ENCODE measurements around the gene DPP10.

Gene DPP10

GRCh38 chr2:115297056-115297455 lies 854.6 kb downstream of the DPP10 start:
- H3K4me1 ChIP-seq (ENCODE audit: insufficient read depth, low read length, poor library complexity, severe bottlenecking) = no peaks in the 10 kb centered on the region
- no peaks in the 10 kb centered on the region for H3K27me3 ChIP-seq (ENCODE audit: insufficient read depth, low read length, poor library complexity, severe bottlenecking)
- 0 out of 2 replicates have a peak, but pooled peaks cover 2% of the 10 kb centered on the region for H3K9me3 ChIP-seq (ENCODE audit: insufficient read depth, low read depth, low read length)
- no peak overlapping the region for H3K4me2 ChIP-seq (ENCODE audit: low read depth, low read length, poor library complexity, severe bottlenecking)
- no peaks in the 10 kb centered on the region for H3F3A ChIP-seq (ENCODE audit: low read depth)
- H4K20me1 ChIP-seq (ENCODE audit: insufficient read depth, low read length, poor library complexity, severe bottlenecking) = no peaks in the 10 kb centered on the region
- H3K9me2 ChIP-seq (replicated peaks; ENCODE audit: low read depth, low read length) = no peaks in the 10 kb centered on the region
- H2AFZ ChIP-seq (ENCODE audit: low read length) = no peak overlapping the region
- TF ChIP-seq CTCF (conservative IDR thresholded peaks at IDR 0.05; ENCODE audit: low read length) = no peak
- no peak for TF ChIP-seq EZH2phosphoT487 (IDR thresholded peaks at IDR 0.05; ENCODE audit: borderline replicate concordance)
- no peak overlapping the region for H3K9ac ChIP-seq (ENCODE audit: low read depth, low read length, poor library complexity, severe bottlenecking)
- no peaks in the 10 kb centered on the region for H3K36me3 ChIP-seq (ENCODE audit: insufficient read depth, low read length)
- no peaks in the 10 kb centered on the region for H3K79me2 ChIP-seq (ENCODE audit: insufficient read depth, low read length)
- no peak overlapping the region for H3K4me3 ChIP-seq (ENCODE audit: low read length, poor library complexity, severe bottlenecking)

- Histone ChIP-seq H3F3A (ENCODE audit: low read depth) (no peaks in the 10 kb centered on the region), H3K4me3 (ENCODE audit: low read length, poor library complexity, severe bottlenecking) (no peak overlapping the region), H3K4me1 (ENCODE audit: insufficient read depth, low read length, poor library complexity, severe bottlenecking) (no peaks in the 10 kb centered on the region), H3K9me3 (ENCODE audit: insufficient read depth, low read depth, low read length) (0 out of 2 replicates have a peak, but pooled peaks cover 2% of the 10 kb centered on the region), H2AFZ (ENCODE audit: low read length) (no peak overlapping the region), H3K9me2 (replicated peaks; ENCODE audit: low read depth, low read length) (no peaks in the 10 kb centered on the region), H3K27me3 (ENCODE audit: insufficient read depth, low read length, poor library complexity, severe bottlenecking) (no peaks in the 10 kb centered on the region), H3K4me2 (ENCODE audit: low read depth, low read length, poor library complexity, severe bottlenecking) (no peak overlapping the region), H3K79me2 (ENCODE audit: insufficient read depth, low read length) (no peaks in the 10 kb centered on the region), H3K9ac (ENCODE audit: low read depth, low read length, poor library complexity, severe bottlenecking) (no peak overlapping the region), H4K20me1 (ENCODE audit: insufficient read depth, low read length, poor library complexity, severe bottlenecking) (no peaks in the 10 kb centered on the region), H3K36me3 (ENCODE audit: insufficient read depth, low read length) (no peaks in the 10 kb centered on the region)
- TF ChIP-seq CTCF (conservative IDR thresholded peaks at IDR 0.05; ENCODE audit: low read length) (no peak), EZH2phosphoT487 (IDR thresholded peaks at IDR 0.05; ENCODE audit: borderline replicate concordance) (no peak)
Measured at GRCh38 chr2:115299199-115299598, 856.8 kb downstream of the DPP10 start.

GRCh38 chr2:115305712-115306111 lies 863.3 kb downstream of the DPP10 start:
- Histone ChIP-seq H2AFZ (ENCODE audit: low read length) (no peak overlapping the region), H3K36me3 (ENCODE audit: insufficient read depth, low read length) (no peaks in the 10 kb centered on the region), H3K9me3 (ENCODE audit: insufficient read depth, low read depth, low read length) (0 out of 2 replicates have a peak, but pooled peaks cover 2% of the 10 kb centered on the region), H3K79me2 (ENCODE audit: insufficient read depth, low read length) (no peaks in the 10 kb centered on the region), H3F3A (ENCODE audit: low read depth) (no peaks in the 10 kb centered on the region), H3K4me2 (ENCODE audit: low read depth, low read length, poor library complexity, severe bottlenecking) (no peak overlapping the region), H3K4me3 (ENCODE audit: low read length, poor library complexity, severe bottlenecking) (no peak overlapping the region), H3K27me3 (ENCODE audit: insufficient read depth, low read length, poor library complexity, severe bottlenecking) (no peaks in the 10 kb centered on the region), H4K20me1 (ENCODE audit: insufficient read depth, low read length, poor library complexity, severe bottlenecking) (no peaks in the 10 kb centered on the region), H3K9me2 (replicated peaks; ENCODE audit: low read depth, low read length) (no peaks in the 10 kb centered on the region), H3K4me1 (ENCODE audit: insufficient read depth, low read length, poor library complexity, severe bottlenecking) (no peaks in the 10 kb centered on the region), H3K9ac (ENCODE audit: low read depth, low read length, poor library complexity, severe bottlenecking) (no peak overlapping the region)
- TF ChIP-seq EZH2phosphoT487 (IDR thresholded peaks at IDR 0.05; ENCODE audit: borderline replicate concordance) (no peak), CTCF (conservative IDR thresholded peaks at IDR 0.05; ENCODE audit: low read length) (no peak)
